Measurements from ENCODE around the gene PNKP. TPM values are rescaled to one million over a fixed set of nuclear protein-coding genes. Genes with fewer than 3 reads are reported as not detected.
"Not testable (repeated sequence)": the region's sequence is repeated elsewhere in the genome, so short reads cannot be mapped to it uniquely, and the experiment has no call there.

Gene PNKP
- total RNA-seq, 2 experiments from 2014 or later = 58.8 to 65.9 TPM

- POLR2A ChIA-PET = interaction anchor here (1.2 kb wide), 1 partner anchor 100 kb away, joined by 3 read pairs; the partner anchor contains the start of genes ATF5 and NUP62
These were observed 38.2 kb downstream of the PNKP start for GRCh38 chr19:49829200-49829599.

GRCh38 chr19:49827034-49827433 lies 40.3 kb downstream of the PNKP start:
- Mint-ChIP-seq H3K9me3 (no peaks in the 10 kb centered on the region), H3K4me3 (no peak overlapping the region), H3K27ac (no peak overlapping the region), H3K36me3 (ENCODE audit: low read depth) (peaks cover 6% of the 10 kb centered on the region), H3K27me3 (no peaks in the 10 kb centered on the region), H3K4me1 (ENCODE audit: low read depth) (peaks cover 3% of the 10 kb centered on the region)
- DNase-seq (no peak), ATAC-seq (no peak)
- ChIA-PET CTCF (no interaction called here), POLR2A (no interaction called here)
- TF ChIP-seq CTCF (IDR thresholded peaks at IDR 0.05) = no peak
- intact Hi-C loops (cut with micrococcal nuclease) = no loop called here

More at GRCh38 chr19:49829200-49829599, 38.2 kb downstream of the PNKP start:
- TF ChIP-seq CTCF (IDR thresholded peaks at IDR 0.05) = no peak
- DNase-seq (no peak), ATAC-seq (no peak)
- Mint-ChIP-seq H3K27ac (no peak overlapping the region), H3K4me3 (no peak overlapping the region), H3K4me1 (ENCODE audit: low read depth) (no peaks in the 10 kb centered on the region), H3K9me3 (no peaks in the 10 kb centered on the region), H3K36me3 (ENCODE audit: low read depth) (peaks cover 2% of the 10 kb centered on the region), H3K27me3 (no peaks in the 10 kb centered on the region)
- CTCF ChIA-PET = no interaction called here
- intact Hi-C loops (cut with micrococcal nuclease) = no loop called here

- DNase-seq (no peak), ATAC-seq (no peak)
- POLR2A ChIA-PET = no interaction called here
- no peak for TF ChIP-seq CTCF (IDR thresholded peaks at IDR 0.05)
- Mint-ChIP-seq H3K27ac (no peak overlapping the region), H3K36me3 (ENCODE audit: low read depth) (peaks cover 6% of the 10 kb centered on the region), H3K4me1 (ENCODE audit: low read depth) (peaks cover 6% of the 10 kb centered on the region), H3K9me3 (no peaks in the 10 kb centered on the region), H3K4me3 (no peak overlapping the region), H3K27me3 (no peaks in the 10 kb centered on the region)
- CTCF ChIA-PET = interaction anchor here (1.4 kb wide), 1 partner anchor 11 kb away, joined by 3 read pairs; the partner anchor contains the start of gene FUZ
- intact Hi-C loops (cut with micrococcal nuclease) = no loop called here
These were observed 42.7 kb downstream of the PNKP start for GRCh38 chr19:49824662-49825061.

GRCh38 chr19:49823472-49823871 lies 43.9 kb downstream of the PNKP start:
- Mint-ChIP-seq H3K4me3 (no peak overlapping the region), H3K27ac (no peak overlapping the region), H3K4me1 (ENCODE audit: low read depth) (peaks cover 11% of the 10 kb centered on the region), H3K27me3 (no peaks in the 10 kb centered on the region), H3K36me3 (ENCODE audit: low read depth) (peaks cover 6% of the 10 kb centered on the region), H3K9me3 (no peaks in the 10 kb centered on the region)
- ChIA-PET POLR2A (interaction anchor here (0.8 kb wide), 1 partner anchor 10 kb away, joined by 4 read pairs; the partner anchor contains the start of gene FUZ), CTCF (no interaction called here)
- DNase-seq = no peak
- no peak for ATAC-seq
- intact Hi-C loops (cut with micrococcal nuclease) = no loop called here
- TF ChIP-seq CTCF (IDR thresholded peaks at IDR 0.05) = no peak

DNA sequence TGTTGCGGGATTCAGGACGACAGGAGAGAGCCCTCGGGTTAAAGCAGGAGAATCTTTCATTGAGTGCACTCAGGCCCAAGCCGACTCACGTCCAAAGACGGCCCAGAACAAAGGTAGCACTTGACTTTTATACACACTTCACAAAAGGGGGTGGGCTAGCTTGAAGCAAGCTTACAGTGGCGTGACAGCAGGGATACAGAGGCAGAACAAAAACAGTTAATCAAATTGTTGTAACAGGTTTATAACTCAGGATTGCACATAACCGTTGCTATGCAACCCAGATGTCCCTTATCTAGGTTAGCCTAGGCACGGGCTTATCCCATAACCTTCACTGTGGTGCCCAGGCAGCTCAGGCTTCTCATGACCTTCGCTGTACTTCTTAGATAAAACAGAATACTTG lies 47.3 kb downstream of the PNKP start:
- H3K27me3 Mint-ChIP-seq = no peaks in the 10 kb centered on the region
- no peak overlapping the region for H3K27ac Mint-ChIP-seq
- POLR2A ChIA-PET = interaction anchor here (0.8 to 1.0 kb wide), 2 partner anchors 30 to 34 kb away, joined by 3 read pairs; no protein-coding TSS in a partner anchor
- DNase-seq = no peak
- peaks cover 16% of the 10 kb centered on the region for H3K4me1 Mint-ChIP-seq (ENCODE audit: low read depth)
- intact Hi-C loops (cut with micrococcal nuclease) = no loop called here
- peaks cover 6% of the 10 kb centered on the region for H3K36me3 Mint-ChIP-seq (ENCODE audit: low read depth)
- H3K4me3 Mint-ChIP-seq = no peak overlapping the region
- TF ChIP-seq CTCF (IDR thresholded peaks at IDR 0.05) = no peak
- H3K9me3 Mint-ChIP-seq = no peaks in the 10 kb centered on the region
- no peak for ATAC-seq
- CTCF ChIA-PET = interaction anchor here (1.4 kb wide), 1 partner anchor 102 kb away, joined by 3 read pairs; no protein-coding TSS in a partner anchor

GRCh38 chr19:49819452-49820115 lies 47.8 kb downstream of the PNKP start:
- ChIA-PET POLR2A (interaction anchor here (0.6 to 1.8 kb wide), 6 partner anchors 11 to 56 kb away, joined by 3 to 6 read pairs (median 3); no protein-coding TSS in a partner anchor), CTCF (interaction anchor here (1.4 kb wide), 1 partner anchor 102 kb away, joined by 3 read pairs; no protein-coding TSS in a partner anchor)
- H3K4me3 Mint-ChIP-seq = peak overlapping the region; percentile 90
- ATAC-seq; intact Hi-C loops (cut with micrococcal nuclease); H3K27me3 Mint-ChIP-seq; DNase-seq; H3K36me3 Mint-ChIP-seq (ENCODE audit: low read depth); H3K9me3 Mint-ChIP-seq: not testable (repeated sequence)
- H3K27ac Mint-ChIP-seq = peak overlapping the region; percentile 73
- H3K4me1 Mint-ChIP-seq (ENCODE audit: low read depth) = peaks cover 17% of the 10 kb centered on the region
